NCI-H2196 (cell line): Measurements from ENCODE around the gene FCHSD1.

Source experiments
- DNase-seq: peaks from one replicate; lab custom pipeline; 2025; ENCODE audit not compliant: unreplicated experiment; lab: John Stamatoyannopoulos, UW

Gene FCHSD1

DNA sequence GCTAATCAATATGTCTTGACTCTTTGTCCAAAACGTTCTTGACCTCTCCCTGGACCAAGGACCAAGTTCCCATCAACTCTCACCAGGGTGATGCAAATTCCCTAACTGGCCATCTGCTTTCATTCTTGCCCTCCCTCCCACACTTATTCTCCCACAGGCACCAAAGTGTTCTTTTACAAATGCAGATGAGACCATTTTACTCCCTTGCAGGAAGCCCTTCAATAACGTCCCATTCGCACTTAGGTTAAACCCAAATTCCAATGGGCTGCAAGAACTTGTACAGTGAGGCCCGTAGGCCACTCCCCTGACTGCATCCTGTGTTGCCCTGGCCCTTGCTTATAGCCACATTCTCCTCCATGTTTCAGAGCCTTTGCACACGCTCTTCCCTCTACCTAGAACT lies 23.5 kb upstream of the FCHSD1 start:
- DNase-seq: no peak

DNA sequence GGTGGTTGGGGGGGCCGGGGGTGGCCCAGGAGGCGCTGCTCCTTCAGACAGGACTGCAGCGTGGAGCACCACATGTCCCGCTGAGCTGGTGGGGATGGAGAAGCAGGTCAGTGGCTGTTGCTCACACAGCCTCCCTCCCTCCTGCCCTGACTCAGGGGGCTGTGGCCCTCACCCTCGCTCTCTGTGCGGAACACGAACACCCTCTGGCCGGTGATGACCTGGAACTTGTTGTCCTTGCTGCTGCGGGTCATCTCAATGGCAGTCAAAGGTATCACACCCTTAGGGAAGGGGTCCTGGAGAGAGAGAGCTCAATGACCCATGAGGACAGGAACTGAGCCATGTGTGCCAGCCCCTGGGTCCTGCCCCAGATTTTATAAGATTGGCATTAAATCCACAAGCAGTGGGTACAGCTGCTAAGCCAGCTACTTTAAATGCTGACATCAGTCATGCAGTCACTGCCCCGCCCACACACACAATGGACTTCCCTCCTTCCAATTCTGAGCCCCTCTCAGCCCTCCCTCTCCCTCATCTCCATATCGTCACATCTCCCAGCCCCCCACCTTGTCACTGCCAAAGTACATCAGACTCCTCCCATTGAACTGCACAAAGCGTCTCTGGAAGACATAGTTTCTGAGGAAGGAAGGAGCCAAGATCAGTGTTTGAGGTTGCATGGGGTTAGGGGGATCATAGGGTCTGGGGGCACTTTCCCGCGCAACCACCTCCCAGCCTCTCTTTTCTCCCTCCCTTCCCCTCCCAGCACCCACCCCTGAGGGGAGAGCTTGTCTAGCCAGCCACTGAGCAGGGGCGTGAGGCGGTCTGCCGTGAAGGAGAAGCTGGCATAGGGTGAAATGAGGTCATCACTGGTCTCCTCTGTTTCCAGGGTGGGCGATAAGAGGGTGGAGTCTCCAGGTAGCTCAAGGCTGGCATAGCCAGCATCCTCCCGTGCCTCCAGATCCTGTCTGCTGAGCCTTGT lies 21.9 kb upstream of the FCHSD1 start:
- DNase-seq: no peak

DNA sequence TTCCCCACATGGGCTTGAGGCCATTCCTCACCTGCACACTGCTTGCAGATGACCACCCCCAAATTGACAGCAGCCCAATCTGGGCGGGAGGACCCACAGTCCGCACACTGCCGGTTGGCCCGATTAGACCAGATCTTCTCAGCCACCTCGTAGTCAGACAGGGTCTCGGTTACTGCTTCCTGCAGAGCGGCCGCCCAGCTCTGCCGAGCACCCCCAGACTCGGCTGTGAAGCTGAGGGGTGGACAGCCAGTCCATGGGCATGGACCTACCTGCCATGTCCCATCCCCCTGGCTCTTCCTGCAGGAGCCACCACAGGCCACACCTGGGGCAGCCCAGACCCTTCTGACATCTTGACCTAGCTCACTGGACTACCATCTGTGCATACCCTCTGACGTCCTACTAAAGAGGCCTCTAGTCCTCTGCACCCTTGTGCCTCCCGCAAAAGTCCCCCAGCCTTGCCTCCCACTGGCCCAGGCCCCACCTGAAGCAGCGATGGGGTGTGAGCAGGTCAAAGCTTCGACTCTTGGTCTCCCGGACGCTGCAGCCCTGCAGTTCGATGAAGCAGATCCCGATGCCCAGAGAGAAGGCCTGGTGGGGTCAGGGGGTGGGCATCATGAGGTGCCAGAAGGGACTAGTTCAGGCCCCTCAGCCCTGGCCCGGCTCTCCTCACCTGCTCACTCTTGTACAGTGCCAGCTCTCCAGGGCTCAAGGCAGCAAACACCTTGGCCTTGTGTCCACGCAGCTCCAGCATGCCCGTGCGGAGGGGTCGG lies 21.0 kb upstream of the FCHSD1 start:
- no peak for DNase-seq

- no peak for DNase-seq
These were observed 18.3 kb upstream of the FCHSD1 start for GRCh38 chr5:141669520-141669919.

GRCh38 chr5:141668601-141669265 lies 17.5 kb upstream of the FCHSD1 start:
- DNase-seq: no peak

- DNase-seq: no peak
These were observed 15.1 kb upstream of the FCHSD1 start for GRCh38 chr5:141665995-141666940.

DNA sequence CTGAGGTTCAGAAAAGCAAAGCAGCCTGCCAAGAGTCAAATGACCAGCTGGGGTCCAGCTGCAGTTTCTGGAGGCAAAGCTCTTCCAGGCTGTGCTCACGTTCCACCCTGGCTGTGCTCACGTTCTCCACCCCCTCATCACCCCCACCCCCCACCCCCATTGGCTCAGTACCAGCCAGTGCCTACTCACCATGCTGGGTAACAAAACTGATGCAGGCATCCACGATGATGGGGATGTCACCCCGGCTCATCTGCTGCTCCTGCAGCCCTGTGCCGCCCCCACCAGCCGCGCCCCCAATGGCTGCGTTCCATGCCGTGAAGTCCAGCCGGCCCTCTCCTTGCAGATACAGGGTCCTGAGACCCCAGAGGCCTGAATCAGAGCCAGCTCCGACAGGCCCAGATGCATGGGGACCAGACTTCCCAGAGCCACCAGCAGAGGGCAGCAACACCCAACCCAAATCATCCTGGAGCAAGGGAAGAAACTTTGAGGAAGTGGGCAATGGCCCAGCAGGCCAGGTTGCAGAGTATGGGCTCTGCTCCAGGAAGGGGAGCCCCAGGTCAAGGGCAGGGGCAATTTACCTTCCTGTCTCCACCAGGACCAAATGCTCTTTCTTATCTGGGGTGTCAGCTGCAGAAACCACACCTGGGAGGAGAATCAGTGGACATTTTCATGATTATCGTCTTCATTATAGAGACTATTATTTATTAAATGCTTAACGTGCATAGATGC lies 13.7 kb upstream of the FCHSD1 start:
- peak; percentile 60 for DNase-seq

- DNase-seq: no peak
These were observed 12.3 kb upstream of the FCHSD1 start for GRCh38 chr5:141663506-141663905.

GRCh38 chr5:141662028-141662427 lies 10.8 kb upstream of the FCHSD1 start:
- DNase-seq: no peak

GRCh38 chr5:141657937-141658545 lies 6.8 kb upstream of the FCHSD1 start:
- DNase-seq: no peak

- no peak for DNase-seq
These were observed 6.2 kb upstream of the FCHSD1 start for GRCh38 chr5:141657404-141657803.

DNA sequence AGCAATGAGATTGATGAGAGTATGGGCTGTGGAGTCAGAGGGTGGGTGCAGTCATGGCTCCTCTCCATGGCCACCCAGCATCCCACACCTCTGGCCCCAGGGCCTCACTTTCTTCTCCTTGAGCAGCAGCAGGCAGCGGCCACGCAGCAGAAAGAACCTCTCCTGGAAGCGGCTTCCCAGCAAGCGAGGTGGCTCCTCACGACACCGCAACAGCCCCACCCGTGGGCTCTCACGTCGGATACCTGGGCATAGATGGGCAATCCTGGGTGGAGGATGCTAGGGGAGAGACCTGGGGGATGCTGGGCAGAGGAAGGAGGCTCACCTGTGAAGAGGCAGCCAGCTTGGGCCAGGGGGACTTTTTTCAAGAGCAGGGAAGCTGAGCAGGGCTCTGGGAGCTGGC lies 5.2 kb upstream of the FCHSD1 start:
- DNase-seq: no peak

- DNase-seq: no peak
These were observed 3.8 kb upstream of the FCHSD1 start for GRCh38 chr5:141655020-141655419.

DNA sequence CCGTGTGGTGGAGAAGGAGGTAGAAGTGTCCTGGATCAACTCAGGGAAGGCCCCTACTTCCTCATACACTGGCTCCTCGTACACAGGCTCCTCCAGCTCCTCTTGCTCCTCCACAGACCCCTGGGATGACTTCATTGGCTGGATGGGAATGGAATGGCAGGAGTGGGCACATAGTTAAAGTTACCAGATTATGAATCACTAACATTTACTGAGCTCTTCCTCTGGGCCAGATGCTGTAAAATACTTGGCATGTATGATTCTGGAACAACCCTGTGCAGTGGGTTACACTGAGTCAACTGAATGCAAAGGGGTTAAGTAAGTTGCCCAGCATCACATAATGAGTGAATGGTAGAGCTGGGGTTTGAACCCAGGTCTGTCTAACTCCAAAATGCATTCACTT lies 3.1 kb upstream of the FCHSD1 start:
- no peak for DNase-seq

- DNase-seq: no peak
These were observed 499 bp upstream of the FCHSD1 start for GRCh38 chr5:141651728-141652105.

DNA sequence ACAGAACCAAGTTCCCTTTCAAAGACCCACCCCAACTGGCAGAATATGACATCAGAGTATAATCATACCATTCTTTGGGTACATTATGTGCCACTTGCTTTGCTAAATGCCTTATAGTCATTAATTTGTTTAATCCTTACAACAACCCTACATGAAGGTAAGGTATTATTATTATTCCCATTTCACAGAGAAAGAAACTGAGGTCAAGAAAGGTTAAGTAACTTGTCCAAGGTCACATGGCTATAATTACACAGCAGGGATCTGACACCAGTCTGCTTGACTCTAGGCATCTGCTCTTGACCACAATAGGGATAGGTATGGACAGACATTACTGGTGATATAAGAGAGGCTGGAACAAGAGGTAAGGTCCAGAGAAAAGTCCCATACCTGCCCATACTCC lies 1.2 kb downstream of the FCHSD1 start:
- DNase-seq: no peak

DNA sequence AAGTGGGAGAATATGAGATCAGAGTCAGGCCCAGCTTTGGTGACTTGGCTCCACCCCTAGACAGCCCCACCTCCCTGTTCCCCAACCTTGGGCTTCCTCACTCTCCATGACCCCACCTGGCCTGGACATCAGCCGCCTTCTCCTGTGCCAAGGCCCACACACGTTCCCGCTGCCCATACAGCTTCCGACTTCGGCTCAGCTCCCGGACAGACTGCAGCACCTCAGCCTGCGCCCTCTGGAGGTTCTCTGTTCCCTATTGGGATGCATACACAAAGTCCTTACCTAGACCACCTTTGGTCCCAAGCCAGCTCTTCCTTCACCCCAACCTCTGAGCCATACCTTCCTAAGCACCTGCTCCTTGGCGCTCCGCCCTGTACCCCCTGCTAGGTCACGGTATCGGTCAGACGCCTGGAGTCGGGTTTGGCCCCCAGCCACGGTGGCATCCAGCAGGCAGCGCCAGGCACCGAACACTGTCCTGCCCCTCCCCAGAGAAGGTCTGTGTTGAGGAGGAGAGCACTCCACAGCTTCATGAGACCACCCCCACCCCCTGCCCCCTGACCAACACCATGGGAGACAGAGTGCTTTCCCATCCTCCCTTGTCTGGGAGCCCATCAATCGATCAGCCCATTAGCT lies 2.0 kb downstream of the FCHSD1 start:
- no peak for DNase-seq

GRCh38 chr5:141647851-141648250 lies 3.4 kb downstream of the FCHSD1 start:
- DNase-seq: no peak

DNA sequence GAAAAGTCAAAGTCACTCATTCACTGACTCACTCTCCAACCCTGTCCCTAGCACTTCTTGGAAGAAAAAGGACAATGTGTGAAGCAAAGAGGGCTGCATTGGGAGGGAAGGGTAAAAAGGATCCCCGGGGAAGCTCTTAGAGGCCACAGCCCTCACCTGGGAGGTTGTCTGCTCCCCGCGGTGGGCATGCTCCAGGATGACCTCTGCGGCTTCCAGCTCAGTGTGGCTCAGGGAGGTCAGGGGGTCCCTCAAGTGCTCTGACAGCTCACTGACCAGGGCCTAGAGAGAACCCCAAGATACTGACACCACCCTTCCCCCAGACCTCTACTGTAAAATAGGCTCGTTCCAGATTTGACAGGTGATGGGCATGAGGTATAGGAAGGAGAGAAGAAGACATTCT lies 4.0 kb downstream of the FCHSD1 start:
- no peak for DNase-seq
